Superior temporal gyrus (tissue), 1 donor: ENCODE results near the gene ZSWIM5.
A peak's percentile ranks its signal among the peaks of the same experiment; 100 is the strongest.

Experiments used
- DNase-seq: peaks from one replicate; pipeline ENCODE4 v3.0.0-alpha.2; 2016; ENCODE audit errors: extremely low spot score

ZSWIM5 gene

DNA sequence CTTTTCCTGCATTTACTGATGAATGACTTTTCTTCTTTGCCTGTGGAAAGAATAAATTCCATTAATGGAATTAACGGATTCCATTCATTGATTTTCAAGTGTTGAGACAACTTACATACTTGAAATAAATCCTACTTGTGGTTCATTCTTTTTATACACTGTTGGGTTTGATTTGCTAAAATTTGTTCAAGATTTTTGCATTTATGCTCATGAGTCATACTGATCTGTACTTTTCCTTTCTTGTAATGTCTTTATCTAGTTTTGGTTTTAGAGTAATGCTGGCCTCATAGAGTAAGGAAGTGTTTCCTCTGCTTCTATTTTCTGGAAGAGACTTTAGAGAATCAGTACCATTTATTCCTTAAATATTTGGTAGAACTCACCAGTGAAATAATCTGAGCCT is 180.0 kb downstream of the ZSWIM5 start:
- DNase-seq = no peak

- no peak for DNase-seq
Measured at GRCh38 chr1:45023663-45024062, 182.7 kb downstream of the ZSWIM5 start.

GRCh38 chr1:45018599-45019230 is 187.7 kb downstream of the ZSWIM5 start:
- peak; percentile 76 for DNase-seq

DNA sequence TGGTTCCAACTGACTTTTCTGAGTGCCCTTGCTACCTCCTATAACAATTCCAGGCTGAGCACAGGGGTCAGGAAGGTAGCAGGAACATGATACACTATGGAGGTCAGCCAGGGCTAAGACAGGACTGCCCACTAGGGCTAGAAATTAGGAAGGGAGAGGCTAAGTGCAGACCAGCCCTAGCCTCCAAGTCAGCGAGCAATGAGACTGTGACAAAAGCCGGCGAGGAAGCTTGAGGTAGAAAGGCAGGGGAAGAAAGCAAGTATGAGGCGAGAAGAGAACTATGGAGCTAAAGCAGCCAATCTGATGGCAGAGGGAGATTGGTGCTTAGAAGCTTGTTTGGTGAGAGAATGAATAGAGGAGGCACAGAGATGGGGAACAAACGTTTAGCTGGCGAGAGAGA is 189.6 kb downstream of the ZSWIM5 start:
- no peak for DNase-seq

DNA sequence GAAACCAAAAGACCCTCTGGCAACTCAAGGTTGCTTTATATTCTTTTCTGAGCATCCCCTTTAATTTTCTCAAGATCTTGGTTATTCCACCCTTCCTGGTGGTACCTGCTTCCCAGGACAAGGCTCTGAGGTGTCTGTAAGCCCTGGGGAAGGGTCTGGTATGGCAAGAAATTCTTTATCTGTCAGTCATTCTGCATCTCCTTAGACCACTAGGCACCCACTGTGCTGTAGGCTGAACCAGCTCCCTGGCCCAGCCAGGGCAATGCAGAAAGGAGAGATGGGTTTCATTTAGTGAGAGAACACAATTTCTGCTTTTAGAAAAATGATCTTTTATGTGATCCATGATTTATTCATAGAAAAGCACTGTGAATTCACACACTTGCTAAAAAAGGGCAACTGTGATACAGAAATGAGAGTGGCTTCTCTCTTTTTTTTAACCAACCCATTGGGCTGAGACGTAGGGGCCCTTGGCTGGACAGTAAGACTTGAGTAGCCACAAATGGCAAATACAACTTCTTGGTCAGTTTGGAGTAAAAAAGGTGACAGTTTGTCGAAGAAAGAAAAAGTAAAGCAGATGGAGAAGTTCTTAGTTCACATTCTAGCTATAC is 190.2 kb downstream of the ZSWIM5 start:
- no peak for DNase-seq

- DNase-seq = no peak
Measured at GRCh38 chr1:45015683-45016082, 190.7 kb downstream of the ZSWIM5 start.

DNA sequence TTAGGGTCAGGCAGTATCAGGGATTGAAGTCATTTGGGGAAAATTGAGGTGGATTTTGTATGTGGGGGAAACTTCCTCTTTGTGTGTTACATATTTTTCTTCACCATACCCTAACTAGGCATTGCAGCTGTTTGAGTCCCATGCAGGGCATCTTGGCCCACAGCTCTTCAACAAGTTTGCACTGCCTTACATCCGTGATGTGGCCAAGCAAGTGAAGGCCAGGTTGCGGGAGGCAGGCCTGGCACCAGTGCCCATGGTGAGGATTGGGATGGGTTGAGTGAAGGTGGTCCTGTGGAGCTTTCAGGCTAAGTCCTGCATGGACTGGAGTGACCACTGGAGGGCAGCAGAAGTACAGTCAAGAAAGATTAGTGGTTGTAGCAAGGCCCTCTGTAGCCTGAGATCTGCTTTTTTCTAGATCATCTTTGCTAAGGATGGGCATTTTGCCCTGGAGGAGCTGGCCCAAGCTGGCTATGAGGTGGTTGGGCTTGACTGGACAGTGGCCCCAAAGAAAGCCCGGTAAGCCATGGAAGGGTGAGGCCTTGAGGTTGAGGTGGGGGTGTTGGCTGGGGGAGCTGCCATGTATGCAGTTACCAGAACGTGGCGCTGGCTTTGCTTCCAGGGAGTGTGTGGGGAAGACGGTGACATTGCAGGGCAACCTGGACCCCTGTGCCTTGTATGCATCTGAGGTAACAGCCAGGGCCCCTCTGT is 191.9 kb downstream of the ZSWIM5 start:
- peak; percentile 93 for DNase-seq

- no peak for DNase-seq
Measured at GRCh38 chr1:45013551-45014209, 192.7 kb downstream of the ZSWIM5 start.

DNA sequence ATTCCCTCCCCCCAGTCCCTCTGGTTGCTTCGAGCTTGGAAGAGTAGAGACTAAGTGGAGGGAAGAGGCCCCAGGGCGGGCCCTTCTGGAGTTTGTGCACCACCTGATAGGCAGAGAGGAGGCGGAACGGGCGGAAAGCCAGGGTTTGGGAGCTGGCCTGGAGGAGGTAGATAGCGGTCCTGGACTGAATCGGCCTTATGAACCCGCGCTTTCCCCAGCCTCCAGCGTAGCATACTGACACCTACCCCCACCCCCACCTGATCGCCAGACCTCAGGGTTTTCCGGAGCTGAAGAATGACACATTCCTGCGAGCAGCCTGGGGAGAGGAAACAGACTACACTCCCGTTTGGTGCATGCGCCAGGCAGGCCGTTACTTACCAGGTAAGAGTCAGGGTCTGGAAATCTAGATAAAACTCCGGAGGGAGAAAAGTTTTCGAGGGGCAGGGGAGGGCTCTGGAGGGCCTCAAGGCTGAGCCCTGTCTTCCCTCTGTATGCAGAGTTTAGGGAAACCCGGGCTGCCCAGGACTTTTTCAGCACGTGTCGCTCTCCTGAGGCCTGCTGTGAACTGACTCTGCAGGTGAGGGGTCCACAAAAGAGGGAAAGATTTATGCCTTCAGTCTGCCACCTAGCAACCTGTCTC is 193.6 kb downstream of the ZSWIM5 start:
- peak; percentile 33 for DNase-seq

DNA sequence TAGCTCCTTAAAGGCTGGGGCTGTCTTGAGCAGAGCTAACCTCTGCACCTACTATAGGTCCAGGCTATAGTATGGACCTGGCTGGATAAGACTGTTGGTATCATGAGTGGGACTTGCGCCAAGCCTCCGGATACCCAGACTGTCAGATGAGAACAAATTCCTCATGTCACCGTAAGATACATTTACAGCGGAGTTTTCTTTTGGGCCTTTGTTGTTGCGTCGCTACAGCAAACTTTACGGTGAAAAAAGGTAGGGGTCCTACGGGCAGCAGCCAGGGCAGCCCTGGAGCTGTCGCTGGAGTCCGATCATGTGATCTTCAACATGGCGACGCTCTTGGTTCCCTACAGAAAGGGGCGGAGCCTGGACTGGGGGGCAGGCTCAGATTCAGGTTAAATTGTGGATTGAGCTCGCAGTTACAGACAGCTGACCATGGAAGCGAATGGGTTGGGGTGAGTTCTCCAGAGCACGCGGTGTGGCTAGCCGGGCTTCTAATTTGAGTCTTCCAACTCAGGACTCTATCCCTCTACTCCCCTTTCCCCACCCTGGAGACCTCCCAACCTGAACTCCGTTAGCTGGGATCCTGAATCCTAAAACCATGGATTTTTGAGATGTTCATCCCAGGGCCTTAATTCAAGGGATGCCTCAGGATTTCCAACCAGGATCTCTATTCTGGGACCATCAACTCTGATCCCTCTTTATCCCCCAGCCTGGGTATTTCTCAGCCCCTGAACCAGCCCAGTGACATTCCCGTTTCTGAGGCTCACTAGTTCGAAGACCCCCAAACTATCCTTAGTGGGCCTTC is 194.4 kb downstream of the ZSWIM5 start, which contains the start of gene UROD:
Gene UROD (plus strand): TSS at position 418 of the 802 bp plus-strand sequence. CDS start 12 bp downstream, at position 430.
- DNase-seq = peak; percentile 99

- DNase-seq = peak; percentile 86
Measured at GRCh38 chr1:45010855-45011811, 195.3 kb downstream of the ZSWIM5 start, which contains the start of gene HECTD3. HECTD3 (minus strand) TSS chr1:45011324; CDS start chr1:45011257, 67 bp downstream.

DNA sequence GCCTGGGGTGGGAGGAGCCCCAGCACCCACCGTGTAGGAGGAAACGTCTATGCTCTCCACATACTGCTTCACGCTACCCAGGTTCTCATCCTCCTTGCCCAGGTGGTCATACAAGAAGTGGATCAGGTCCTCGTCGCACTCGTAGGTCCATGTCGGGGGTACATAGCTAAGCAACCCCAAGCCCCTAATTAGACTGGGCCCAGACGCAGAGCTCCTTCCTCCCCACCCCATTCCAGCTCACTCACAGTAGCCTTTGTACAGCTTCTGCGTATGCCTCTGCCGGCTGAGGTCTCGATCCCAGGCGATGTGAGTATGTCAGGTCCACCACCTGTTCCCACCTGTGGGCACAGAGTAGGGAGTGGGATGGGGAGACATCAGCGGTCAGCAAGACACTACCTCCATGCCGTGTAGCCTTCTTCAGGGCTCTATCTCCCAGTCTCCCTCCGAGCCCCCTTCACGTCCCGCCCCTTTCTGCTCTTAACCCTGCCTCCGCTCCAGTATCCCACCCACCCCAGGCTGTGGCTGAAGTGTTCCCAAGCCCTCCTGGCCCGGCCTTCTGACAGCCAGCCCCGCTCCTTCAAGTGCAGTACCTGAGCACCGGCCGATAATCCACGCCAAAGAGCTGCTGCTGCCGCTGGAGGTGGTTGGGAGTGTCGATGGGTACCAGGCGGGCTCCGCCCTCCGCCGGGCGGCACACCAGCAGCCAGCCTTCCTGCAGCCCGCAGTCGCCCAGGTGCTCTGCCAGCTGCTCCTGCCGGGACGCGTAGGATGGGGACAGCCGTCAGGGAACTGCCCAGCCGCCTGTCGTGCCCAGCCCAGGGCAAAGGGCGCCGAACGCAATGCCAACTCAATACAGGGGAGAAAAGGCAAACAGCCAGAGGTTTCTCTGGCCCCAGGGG is 196.2 kb downstream of the ZSWIM5 start:
- DNase-seq = no peak

GRCh38 chr1:45009296-45009865 is 197.0 kb downstream of the ZSWIM5 start:
- DNase-seq = no peak

DNA sequence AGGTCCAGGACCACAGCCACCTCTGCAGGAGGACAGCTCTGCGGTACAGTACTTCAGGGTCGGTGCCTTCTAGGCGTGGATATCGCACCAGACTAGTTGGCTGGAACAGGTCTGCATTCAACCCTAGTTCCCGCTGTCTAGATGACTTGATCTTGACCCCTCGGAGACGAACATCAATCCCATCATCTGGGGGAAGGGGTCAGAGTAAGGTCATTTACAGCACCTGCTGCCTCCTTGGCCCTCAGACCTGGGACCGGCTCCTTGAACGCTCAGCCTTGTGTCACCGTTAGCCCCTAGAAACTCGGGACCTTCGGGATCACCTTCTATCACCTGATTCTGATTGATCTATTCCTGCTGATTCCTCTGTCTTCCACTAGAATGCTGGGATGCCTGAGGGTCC is 197.9 kb downstream of the ZSWIM5 start:
- no peak for DNase-seq

GRCh38 chr1:45008076-45008475 is 198.3 kb downstream of the ZSWIM5 start:
- DNase-seq = no peak

DNA sequence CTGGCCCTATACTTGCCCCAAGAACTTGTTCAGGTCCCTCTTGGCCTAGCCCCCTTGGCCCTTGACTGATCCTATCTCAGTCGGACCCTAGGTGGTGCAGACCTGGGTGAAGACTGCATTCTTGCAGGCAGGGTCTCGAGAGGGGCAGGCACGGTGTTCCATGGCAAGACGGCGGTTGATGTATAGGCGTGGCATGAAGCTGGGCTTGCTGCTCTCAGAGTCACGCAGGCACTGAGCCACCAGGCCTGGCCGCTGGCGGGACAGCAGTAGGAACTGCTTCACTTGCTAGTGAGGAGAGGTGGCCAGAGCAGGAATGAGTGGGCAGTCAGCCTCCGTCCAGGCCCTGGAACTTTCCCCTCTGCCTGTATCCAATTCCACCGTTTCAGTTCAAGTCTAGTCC is 199.1 kb downstream of the ZSWIM5 start:
- DNase-seq = no peak

DNA sequence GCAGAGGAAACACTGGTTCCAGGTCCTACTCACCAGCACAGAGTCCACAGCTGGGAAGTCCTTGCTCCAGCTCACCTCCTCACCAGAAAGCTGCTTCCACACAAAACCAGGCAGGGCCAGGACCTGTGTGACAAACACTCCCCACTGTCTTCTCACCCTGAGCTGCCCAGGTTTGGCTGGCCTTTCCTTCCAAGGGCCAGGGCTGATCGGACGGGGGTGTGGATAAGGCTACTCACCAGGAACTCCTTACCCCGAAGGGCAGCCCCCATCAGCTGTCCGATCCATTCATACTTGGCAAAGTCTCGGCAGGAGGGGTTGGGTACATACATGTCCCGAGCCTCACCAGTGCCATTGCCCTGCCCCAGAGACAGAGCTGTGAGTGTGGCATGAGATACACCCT is 200.6 kb downstream of the ZSWIM5 start:
- DNase-seq = no peak

- no peak for DNase-seq
Measured at GRCh38 chr1:45004281-45004920, 202.0 kb downstream of the ZSWIM5 start.
